IPS-15b (cell line): ENCODE measurements around the gene WDR46.

Experiments
- H3K27me3 ChIP-seq: one replicate; pipeline ENCODE4 v1.6.1; 2013; ENCODE audit warnings: low read length; ENCODE audit not compliant: control insufficient read depth, insufficient read depth
- H3K36me3 ChIP-seq: one replicate; pipeline ENCODE4 v1.6.1; 2013; ENCODE audit warnings: low read length; ENCODE audit not compliant: control insufficient read depth, insufficient read depth
- H3K4me1 ChIP-seq: one replicate; pipeline ENCODE4 v1.6.1; 2013; ENCODE audit warnings: mild to moderate bottlenecking, low read length; ENCODE audit not compliant: control insufficient read depth, insufficient read depth
- H3K4me3 ChIP-seq: one replicate; pipeline ENCODE4 v1.5.1; 2013; ENCODE audit warnings: low read depth, low read length
- H3K9ac ChIP-seq: one replicate; pipeline ENCODE4 v1.6.1; 2013; ENCODE audit warnings: low read depth, mild to moderate bottlenecking, low read length
- H3K9me3 ChIP-seq: one replicate; pipeline ENCODE4 v1.6.1; 2013; ENCODE audit warnings: mild to moderate bottlenecking, low read length; ENCODE audit not compliant: control insufficient read depth, insufficient read depth

WDR46 gene

DNA sequence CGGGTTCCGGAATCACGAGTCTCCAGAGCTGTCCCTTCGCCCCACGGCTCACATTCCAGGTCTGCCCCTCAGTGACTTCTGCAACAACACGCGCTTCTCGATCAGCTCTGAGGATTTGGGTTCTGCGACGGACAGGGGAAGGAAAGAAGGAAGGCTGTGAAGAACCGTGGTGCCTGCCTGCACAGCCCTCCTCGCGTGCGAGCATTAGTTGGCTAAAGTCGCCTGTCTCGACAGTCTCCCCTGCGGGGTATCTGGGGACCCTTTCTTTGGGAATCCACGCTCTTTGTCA lies 40.5 kb downstream of the WDR46 start:
- Histone ChIP-seq H3K4me3 (peak overlapping the region; percentile 76), H3K36me3 (peaks cover under 1% of the 10 kb centered on the region), H3K4me1 (peaks cover 4% of the 10 kb centered on the region), H3K9me3 (no peaks in the 10 kb centered on the region), H3K27me3 (peaks cover 22% of the 10 kb centered on the region), H3K9ac (no peak overlapping the region)

DNA sequence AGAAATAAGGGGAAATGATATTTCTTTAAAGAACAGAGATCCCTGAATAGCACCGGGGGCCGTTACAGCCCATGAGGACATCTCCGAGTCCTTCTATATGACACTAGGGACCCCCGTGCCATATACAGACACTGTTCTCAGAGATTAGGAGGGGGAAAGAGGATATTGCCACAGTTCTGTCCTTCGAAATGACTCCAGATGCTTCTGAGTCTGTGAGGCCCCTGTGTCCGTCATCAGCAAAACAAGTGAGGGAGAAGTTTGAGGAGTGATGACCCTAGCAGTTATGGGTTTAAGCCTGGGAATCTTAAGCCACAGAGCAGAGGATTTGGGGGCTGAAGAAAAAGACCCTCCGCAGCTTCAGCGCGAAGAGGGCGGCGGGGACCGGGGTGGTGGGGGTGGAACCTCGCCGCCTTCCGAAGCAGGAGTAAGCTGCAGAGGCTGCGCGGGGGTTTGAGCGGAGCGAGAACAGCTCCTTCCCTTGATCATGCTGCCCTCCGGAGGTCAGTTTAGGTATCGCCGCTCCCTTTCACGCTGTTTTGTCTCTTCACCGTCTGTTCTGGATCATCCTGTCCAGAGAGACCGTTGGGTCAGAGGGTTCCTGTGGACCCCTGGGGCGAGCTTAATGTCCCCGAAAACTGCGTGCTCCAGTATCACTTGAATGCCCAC lies 40.9 kb downstream of the WDR46 start:
- Histone ChIP-seq H3K9ac (no peak overlapping the region), H3K9me3 (no peaks in the 10 kb centered on the region), H3K4me1 (peaks cover 4% of the 10 kb centered on the region), H3K27me3 (peaks cover 24% of the 10 kb centered on the region), H3K4me3 (peak overlapping the region; percentile 76), H3K36me3 (no peaks in the 10 kb centered on the region)

DNA sequence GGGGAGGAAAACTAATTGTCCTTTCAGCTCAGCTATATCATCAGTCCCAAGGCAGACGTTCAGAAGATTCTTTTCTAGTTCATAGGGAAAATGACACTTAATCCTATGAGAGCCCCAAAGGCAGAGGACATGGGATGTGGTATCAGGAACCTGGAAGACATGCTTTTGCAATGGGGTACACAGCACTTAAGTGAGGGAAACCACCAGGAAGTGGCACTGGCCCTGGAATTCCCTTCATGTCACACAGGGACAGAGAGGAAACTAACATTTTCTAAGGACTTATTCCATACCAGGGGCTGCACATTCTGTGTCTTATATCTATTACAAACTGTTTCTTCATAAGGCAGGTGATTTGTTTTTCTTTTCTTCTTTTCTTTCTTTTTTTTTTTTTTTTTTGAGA lies 45.6 kb downstream of the WDR46 start:
- Histone ChIP-seq H3K9ac (no peak overlapping the region), H3K4me3 (no peak overlapping the region), H3K36me3 (no peaks in the 10 kb centered on the region), H3K27me3 (peaks cover 35% of the 10 kb centered on the region), H3K4me1 (no peaks in the 10 kb centered on the region), H3K9me3 (no peaks in the 10 kb centered on the region)

DNA sequence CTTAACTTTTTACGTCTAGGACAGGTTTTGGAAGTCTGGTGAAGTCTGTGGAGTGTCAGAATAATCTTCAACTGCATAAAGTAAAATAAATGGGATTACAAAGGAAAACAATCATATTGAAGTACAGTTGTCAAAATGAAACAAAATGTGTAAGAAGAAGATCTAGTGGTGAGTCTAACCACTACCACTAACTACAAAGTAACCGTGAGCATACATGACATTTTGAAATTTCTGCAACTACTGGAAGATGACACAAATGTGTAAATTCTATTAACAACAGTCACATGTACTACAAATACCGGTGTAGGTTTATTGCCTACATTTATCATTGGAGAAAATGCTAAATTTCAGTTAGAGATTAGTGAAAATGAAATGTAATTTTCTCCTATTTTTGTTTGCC lies 47.1 kb downstream of the WDR46 start:
- Histone ChIP-seq H3K36me3 (no peaks in the 10 kb centered on the region), H3K4me1 (no peaks in the 10 kb centered on the region), H3K27me3 (peaks cover 23% of the 10 kb centered on the region), H3K9me3 (no peaks in the 10 kb centered on the region), H3K9ac (no peak overlapping the region), H3K4me3 (no peak overlapping the region)

DNA sequence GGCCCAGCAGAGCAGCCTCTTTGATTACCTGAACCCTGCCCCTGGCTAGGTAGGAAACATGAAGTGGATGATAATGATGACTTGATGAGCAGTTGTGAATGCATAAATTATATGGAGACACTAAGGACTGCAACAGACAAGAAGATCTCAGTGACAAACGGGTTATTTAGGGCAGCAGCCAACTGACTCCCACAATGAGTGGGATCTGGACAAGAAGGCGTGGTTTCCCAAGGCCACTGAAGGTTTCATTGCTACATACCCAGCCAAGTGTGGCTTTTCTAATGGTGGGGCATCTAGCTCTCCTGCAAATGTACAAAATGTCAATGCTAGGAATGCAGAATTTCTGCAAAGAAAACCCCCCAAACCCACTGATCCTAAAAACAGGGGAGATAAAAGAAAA lies 51.3 kb downstream of the WDR46 start:
- no peaks in the 10 kb centered on the region for H3K36me3 ChIP-seq
- no peaks in the 10 kb centered on the region for H3K9me3 ChIP-seq
- no peak overlapping the region for H3K9ac ChIP-seq
- peaks cover 14% of the 10 kb centered on the region for H3K27me3 ChIP-seq
- no peak overlapping the region for H3K4me3 ChIP-seq
- H3K4me1 ChIP-seq = peaks cover 8% of the 10 kb centered on the region

DNA sequence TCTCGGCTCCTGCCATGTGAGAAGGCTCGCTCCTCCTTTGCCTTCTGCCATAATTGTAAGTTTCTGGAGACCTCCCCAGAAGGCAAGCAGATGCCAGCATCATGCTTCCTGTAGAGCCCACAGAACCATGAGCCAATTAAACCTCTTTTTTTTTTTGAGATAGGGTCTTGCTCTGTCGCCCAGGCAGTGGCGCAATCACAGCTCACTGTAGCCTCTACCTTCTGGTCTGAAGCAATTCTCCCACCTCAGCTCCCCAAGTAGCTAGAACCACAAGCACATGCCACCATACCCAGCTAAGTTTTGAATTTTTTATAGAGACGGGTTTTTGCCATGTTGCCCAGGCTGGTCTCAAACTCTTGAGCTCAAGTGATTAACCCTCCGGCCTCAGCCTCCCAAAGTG lies 52.2 kb downstream of the WDR46 start:
- no peaks in the 10 kb centered on the region for H3K36me3 ChIP-seq

DNA sequence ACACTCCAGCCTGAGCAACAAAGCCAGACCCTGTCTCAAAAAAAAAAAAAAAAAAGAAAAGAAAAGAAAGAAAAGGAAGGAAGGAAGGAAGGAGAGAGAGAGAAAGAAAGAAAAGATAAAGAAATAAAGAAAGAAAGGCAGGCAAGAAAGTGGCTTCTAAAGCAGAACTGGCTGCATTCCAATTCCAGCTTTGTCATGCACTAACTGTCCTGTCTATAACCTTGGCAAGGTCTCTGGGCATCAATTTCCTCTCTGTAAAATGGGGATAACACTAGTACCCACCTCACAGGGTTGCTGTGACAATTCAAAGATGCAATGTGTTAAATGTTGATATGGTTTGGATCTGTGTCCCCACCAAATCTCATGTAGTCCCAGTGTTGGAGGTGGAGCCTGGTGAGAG lies 52.7 kb downstream of the WDR46 start:
- peaks cover 8% of the 10 kb centered on the region for H3K4me1 ChIP-seq
- no peaks in the 10 kb centered on the region for H3K36me3 ChIP-seq
- H3K27me3 ChIP-seq = peaks cover 9% of the 10 kb centered on the region
- H3K9ac ChIP-seq = no peak overlapping the region
- H3K4me3 ChIP-seq = no peak overlapping the region
- no peaks in the 10 kb centered on the region for H3K9me3 ChIP-seq

More for the DNA sequence above, 52.2 kb downstream of the WDR46 start:
- Histone ChIP-seq H3K27me3 (peaks cover 9% of the 10 kb centered on the region), H3K9me3 (no peaks in the 10 kb centered on the region), H3K4me3 (no peak overlapping the region), H3K9ac (no peak overlapping the region), H3K4me1 (peaks cover 8% of the 10 kb centered on the region)

DNA sequence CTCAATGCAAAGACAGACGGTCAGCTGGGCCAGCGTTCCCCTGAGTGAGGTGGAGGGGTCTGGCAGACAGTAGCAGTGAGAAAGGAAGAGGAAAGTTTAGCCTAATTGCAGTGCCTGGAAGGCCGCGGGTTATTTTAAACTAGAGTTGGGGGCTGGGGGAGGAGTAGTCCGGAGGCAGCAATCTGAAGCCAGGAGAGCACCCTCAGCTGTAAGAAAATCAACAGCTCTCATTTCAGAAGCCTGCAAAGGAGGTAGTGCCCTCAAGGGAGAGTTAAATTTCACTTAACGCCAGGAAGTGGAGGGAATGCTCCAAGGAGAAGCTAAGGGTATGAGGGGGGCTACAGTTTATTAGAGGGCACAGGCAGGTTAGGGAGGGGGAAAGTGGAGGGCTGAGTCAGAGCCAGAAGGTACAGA lies 53.8 kb downstream of the WDR46 start:
- H3K4me3 ChIP-seq = no peak overlapping the region
- no peaks in the 10 kb centered on the region for H3K36me3 ChIP-seq
- H3K9me3 ChIP-seq = no peaks in the 10 kb centered on the region
- H3K4me1 ChIP-seq = peaks cover 8% of the 10 kb centered on the region
- peaks cover 11% of the 10 kb centered on the region for H3K27me3 ChIP-seq
- H3K9ac ChIP-seq = no peak overlapping the region
